Astrocyte (in vitro differentiated cells and primary cell): ENCODE measurements around the gene TBC1D2. TPM values are rescaled to one million over a fixed set of nuclear protein-coding genes. Genes with fewer than 3 reads are reported as not detected.

ENCODE experiments used
- DNase-seq: peaks from one replicate; pipeline ENCODE4 v3.0.0-alpha.2; 2010; ENCODE audit warnings: low read depth
- FAIRE-seq: peaks from 2 replicates; lab custom pipeline; 2011; peaks lifted over from hg19 to GRCh38; lab: Jason Lieb, UNC
- H2AFZ ChIP-seq: 2 replicates; pipeline ENCODE4 v1.6.0; 2012; ENCODE audit warnings: low read depth, low read length, inconsistent platforms
- H3K27ac ChIP-seq: 2 replicates; pipeline ENCODE4 v1.5.1; 2011; ENCODE audit warnings: low read depth, low read length, inconsistent platforms
- H3K27me3 ChIP-seq: 2 replicates; pipeline ENCODE4 v1.6.0; 2011; ENCODE audit warnings: low read length, inconsistent platforms; ENCODE audit not compliant: insufficient read depth
- H3K36me3 ChIP-seq: 2 replicates; pipeline ENCODE4 v1.5.1; 2011; ENCODE audit warnings: low read length, inconsistent platforms; ENCODE audit not compliant: insufficient read depth
- H3K4me1 ChIP-seq: 2 replicates; pipeline ENCODE4 v1.5.1; 2011; ENCODE audit warnings: low read length, inconsistent platforms; ENCODE audit not compliant: insufficient read depth
- H3K4me2 ChIP-seq: 2 replicates; pipeline ENCODE4 v1.6.0; 2012; ENCODE audit warnings: low read length, inconsistent platforms
- H3K4me3 ChIP-seq: 2 replicates; pipeline ENCODE4 v1.5.1; 2011; ENCODE audit warnings: low read depth, mild to moderate bottlenecking, low read length, inconsistent platforms; ENCODE audit not compliant: insufficient read depth
- H3K79me2 ChIP-seq: 2 replicates; pipeline ENCODE4 v1.6.0; 2012; ENCODE audit warnings: mild to moderate bottlenecking, low read length, inconsistent platforms; ENCODE audit not compliant: insufficient read depth
- H3K9ac ChIP-seq: 2 replicates; pipeline ENCODE4 v1.6.0; 2012; ENCODE audit warnings: mild to moderate bottlenecking, low read length, inconsistent platforms
- H3K9me3 ChIP-seq: 2 replicates; pipeline ENCODE4 v1.5.1; 2012; ENCODE audit warnings: low read depth, mild to moderate bottlenecking, low read length, inconsistent platforms; ENCODE audit not compliant: insufficient read depth
- H4K20me1 ChIP-seq: 2 replicates; pipeline ENCODE4 v1.6.0; 2012; ENCODE audit warnings: low read length, inconsistent platforms; ENCODE audit not compliant: insufficient read depth
- H3K27ac Mint-ChIP-seq: one replicate; pipeline ENCODE4 v1.8.0; 2021; ENCODE audit warnings: mild to moderate bottlenecking, mixed read lengths; ENCODE audit not compliant: unreplicated experiment
- H3K27me3 Mint-ChIP-seq: one replicate; pipeline ENCODE4 v1.8.0; 2021; ENCODE audit warnings: low read depth, mixed read lengths; ENCODE audit not compliant: unreplicated experiment
- H3K36me3 Mint-ChIP-seq: one replicate; pipeline ENCODE4 v1.8.0; 2021; ENCODE audit warnings: low read depth, mixed read lengths; ENCODE audit not compliant: unreplicated experiment
- H3K4me1 Mint-ChIP-seq: one replicate; pipeline ENCODE4 v1.8.0; 2021; ENCODE audit warnings: low read depth, mixed read lengths; ENCODE audit not compliant: unreplicated experiment
- H3K4me3 Mint-ChIP-seq: one replicate; pipeline ENCODE4 v1.8.0; 2021; ENCODE audit warnings: mild to moderate bottlenecking, moderate library complexity, mixed read lengths; ENCODE audit not compliant: unreplicated experiment
- H3K9me3 Mint-ChIP-seq: one replicate; pipeline ENCODE4 v1.8.0; 2021; ENCODE audit warnings: mild to moderate bottlenecking, mixed read lengths; ENCODE audit not compliant: unreplicated experiment
- EZH2 ChIP-seq: IDR thresholded peaks from 2 replicates; pipeline ENCODE4 v1.6.1; 2012; ENCODE audit warnings: mild to moderate bottlenecking, low read length, inconsistent platforms; ENCODE audit not compliant: insufficient read depth
- total RNA-seq: library from RNA; stranded (reverse); gene quantifications from 2 replicates; pipeline ENCODE4 v1.2.1, GENCODE V29; 2021
- TF ChIP-seq, protein P1 (sequence below): IDR thresholded peaks from 2 replicates; pipeline ENCODE4 v1.5.1; 2011; ENCODE audit warnings: low read depth, mild to moderate bottlenecking, inconsistent platforms, low read length, moderate library complexity; ENCODE audit not compliant: insufficient read depth

The TBC1D2 gene
- total RNA-seq, 1 donor from 2014 or later: 9.6 TPM

DNA sequence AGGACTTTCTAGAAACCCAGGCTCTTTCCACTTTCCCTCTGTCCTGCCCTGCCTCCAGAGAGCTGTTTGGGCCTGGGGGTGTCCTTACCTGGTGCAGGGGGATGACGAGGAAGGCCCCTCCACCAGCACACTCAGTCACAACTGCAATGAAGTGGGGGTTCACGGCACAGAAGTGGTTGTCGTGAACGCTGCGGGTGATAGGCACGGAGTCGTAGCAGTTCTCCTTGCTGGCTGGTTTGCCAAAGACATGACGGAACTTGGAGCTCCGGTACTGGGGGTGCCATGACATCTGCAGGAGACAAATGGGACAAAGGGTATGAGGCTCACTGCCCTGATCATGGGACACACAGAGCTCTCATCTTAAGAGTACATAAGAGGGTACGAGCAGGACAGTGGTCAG is 98.1 kb downstream of the TBC1D2 start:
- Histone ChIP-seq H3K4me2 (no peak overlapping the region), H3K9ac (no peak overlapping the region), H3K9me3 (no peaks in the 10 kb centered on the region), H4K20me1 (no peaks in the 10 kb centered on the region), H3K27ac (no peak overlapping the region), H3K79me2 (no peaks in the 10 kb centered on the region), H3K27me3 (no peaks in the 10 kb centered on the region), H2AFZ (no peak overlapping the region), H3K4me1 (no peaks in the 10 kb centered on the region), H3K36me3 (no peaks in the 10 kb centered on the region), H3K4me3 (no peak overlapping the region)
- Mint-ChIP-seq H3K36me3 (peaks cover 8% of the 10 kb centered on the region), H3K9me3 (peaks cover 3% of the 10 kb centered on the region), H3K4me3 (no peak overlapping the region), H3K27ac (no peak overlapping the region), H3K4me1 (no peaks in the 10 kb centered on the region), H3K27me3 (peaks cover 11% of the 10 kb centered on the region)
- DNase-seq (no peak), FAIRE-seq (no peak)
- no peak for TF ChIP-seq EZH2
- TF ChIP-seq, protein P1, sequence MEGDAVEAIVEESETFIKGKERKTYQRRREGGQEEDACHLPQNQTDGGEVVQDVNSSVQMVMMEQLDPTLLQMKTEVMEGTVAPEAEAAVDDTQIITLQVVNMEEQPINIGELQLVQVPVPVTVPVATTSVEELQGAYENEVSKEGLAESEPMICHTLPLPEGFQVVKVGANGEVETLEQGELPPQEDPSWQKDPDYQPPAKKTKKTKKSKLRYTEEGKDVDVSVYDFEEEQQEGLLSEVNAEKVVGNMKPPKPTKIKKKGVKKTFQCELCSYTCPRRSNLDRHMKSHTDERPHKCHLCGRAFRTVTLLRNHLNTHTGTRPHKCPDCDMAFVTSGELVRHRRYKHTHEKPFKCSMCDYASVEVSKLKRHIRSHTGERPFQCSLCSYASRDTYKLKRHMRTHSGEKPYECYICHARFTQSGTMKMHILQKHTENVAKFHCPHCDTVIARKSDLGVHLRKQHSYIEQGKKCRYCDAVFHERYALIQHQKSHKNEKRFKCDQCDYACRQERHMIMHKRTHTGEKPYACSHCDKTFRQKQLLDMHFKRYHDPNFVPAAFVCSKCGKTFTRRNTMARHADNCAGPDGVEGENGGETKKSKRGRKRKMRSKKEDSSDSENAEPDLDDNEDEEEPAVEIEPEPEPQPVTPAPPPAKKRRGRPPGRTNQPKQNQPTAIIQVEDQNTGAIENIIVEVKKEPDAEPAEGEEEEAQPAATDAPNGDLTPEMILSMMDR: no peak

DNA sequence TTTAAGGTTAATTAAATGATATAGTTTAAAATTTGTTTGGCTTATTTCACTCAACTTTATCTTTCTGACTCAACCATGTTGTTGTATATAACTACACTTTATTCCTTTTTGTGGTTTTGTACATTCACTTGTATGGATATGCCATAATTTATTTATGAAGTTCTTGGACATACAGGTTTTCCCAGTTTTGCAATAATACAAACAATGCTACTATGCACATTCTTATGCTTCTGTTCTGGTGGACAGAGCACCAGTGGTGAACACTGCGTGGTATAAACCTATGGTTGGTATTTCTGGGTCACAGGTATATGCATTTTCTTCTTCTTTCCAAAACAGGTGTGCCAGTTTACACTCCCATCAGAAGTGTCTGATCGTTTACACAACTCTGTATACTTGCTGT is 100.8 kb downstream of the TBC1D2 start:
- peaks cover 5% of the 10 kb centered on the region for H3K4me1 Mint-ChIP-seq

DNA sequence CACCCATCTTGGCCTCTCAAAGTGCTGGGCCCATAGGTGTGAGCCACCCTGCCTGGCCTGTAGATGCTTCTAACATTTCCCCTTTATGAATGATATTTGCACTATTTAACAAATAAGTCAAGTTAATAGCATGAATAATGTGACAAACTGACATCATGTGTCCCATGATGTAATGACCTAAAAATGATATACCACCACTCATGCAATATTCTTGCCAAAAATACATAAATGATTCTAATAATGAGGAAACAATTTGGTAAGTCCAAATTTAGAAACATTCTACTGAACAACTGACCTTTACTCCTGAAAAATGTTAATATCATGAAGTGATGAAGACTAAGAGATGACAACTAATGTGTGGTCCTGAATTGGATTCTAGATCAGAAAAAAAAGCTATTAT is 102.9 kb downstream of the TBC1D2 start:
- Mint-ChIP-seq H3K4me3 (no peak overlapping the region), H3K9me3 (no peaks in the 10 kb centered on the region), H3K27ac (no peak overlapping the region), H3K36me3 (no peaks in the 10 kb centered on the region), H3K4me1 (peaks cover 5% of the 10 kb centered on the region), H3K27me3 (peaks cover 2% of the 10 kb centered on the region)
- Histone ChIP-seq H2AFZ (no peak overlapping the region), H3K4me1 (no peaks in the 10 kb centered on the region), H4K20me1 (no peaks in the 10 kb centered on the region), H3K4me2 (no peak overlapping the region), H3K27ac (no peak overlapping the region), H3K4me3 (no peak overlapping the region), H3K36me3 (no peaks in the 10 kb centered on the region), H3K27me3 (no peaks in the 10 kb centered on the region), H3K79me2 (no peaks in the 10 kb centered on the region), H3K9ac (no peak overlapping the region), H3K9me3 (no peaks in the 10 kb centered on the region)
- FAIRE-seq: no peak
- TF ChIP-seq EZH2: no peak
- TF ChIP-seq, protein P1: no peak
- no peak for DNase-seq

More for the DNA sequence above, 100.8 kb downstream of the TBC1D2 start:
- Histone ChIP-seq H3K4me2 (no peak overlapping the region), H3K4me1 (no peaks in the 10 kb centered on the region), H3K9me3 (no peaks in the 10 kb centered on the region), H3K79me2 (no peaks in the 10 kb centered on the region), H3K27me3 (no peaks in the 10 kb centered on the region), H3K27ac (no peak overlapping the region), H3K9ac (no peak overlapping the region), H4K20me1 (no peaks in the 10 kb centered on the region), H3K4me3 (no peak overlapping the region), H3K36me3 (no peaks in the 10 kb centered on the region), H2AFZ (no peak overlapping the region)
- peaks cover 2% of the 10 kb centered on the region for H3K27me3 Mint-ChIP-seq
- no peak overlapping the region for H3K4me3 Mint-ChIP-seq
- H3K9me3 Mint-ChIP-seq: no peaks in the 10 kb centered on the region
- DNase-seq: no peak
- no peak for TF ChIP-seq EZH2
- TF ChIP-seq, protein P1: no peak
- no peak overlapping the region for H3K27ac Mint-ChIP-seq
- H3K36me3 Mint-ChIP-seq: no peaks in the 10 kb centered on the region
- FAIRE-seq: no peak
